Hepatocyte (in vitro differentiated cells): Measurements from ENCODE around the gene KPNA3.
"Not testable (repeated sequence)": the region's sequence is repeated elsewhere in the genome, so short reads cannot be mapped to it uniquely, and the experiment has no call there.

Experiments used
- EZH2 ChIP-seq: fragments of 200-600 bp; sonication (generic); IDR thresholded peaks from 2 replicates; pipeline ENCODE4 v1.6.1; 2016; ENCODE audit warnings: antibody characterized with exemption, mild to moderate bottlenecking, borderline replicate concordance
- TF ChIP-seq, protein P1 (sequence below): fragments of 200-600 bp; sonication (generic); IDR thresholded peaks from 2 replicates; pipeline ENCODE4 v1.5.1; 2016; ENCODE audit warnings: antibody characterized with exemption, mild to moderate bottlenecking; ENCODE audit not compliant: poor library complexity

DNA sequence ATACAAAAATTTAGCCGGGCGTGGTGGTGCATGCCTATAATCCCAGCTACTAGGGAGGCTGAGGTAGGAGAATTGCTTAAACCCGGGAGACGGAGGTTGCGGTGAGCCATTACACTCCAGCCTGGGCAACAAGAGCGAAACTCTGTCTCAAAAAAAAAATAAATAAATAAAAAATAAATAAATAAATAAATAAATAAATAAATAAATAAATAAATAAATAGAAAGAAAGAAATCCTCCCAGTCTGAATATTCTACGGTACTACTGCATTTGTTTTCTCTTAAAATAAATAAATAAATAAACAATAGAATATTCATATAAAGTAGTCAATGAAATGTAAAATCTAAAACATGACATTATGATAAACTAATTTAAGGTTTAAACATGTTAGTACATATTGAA lies 88.2 kb downstream of the KPNA3 start:
- TF ChIP-seq, protein P1, sequence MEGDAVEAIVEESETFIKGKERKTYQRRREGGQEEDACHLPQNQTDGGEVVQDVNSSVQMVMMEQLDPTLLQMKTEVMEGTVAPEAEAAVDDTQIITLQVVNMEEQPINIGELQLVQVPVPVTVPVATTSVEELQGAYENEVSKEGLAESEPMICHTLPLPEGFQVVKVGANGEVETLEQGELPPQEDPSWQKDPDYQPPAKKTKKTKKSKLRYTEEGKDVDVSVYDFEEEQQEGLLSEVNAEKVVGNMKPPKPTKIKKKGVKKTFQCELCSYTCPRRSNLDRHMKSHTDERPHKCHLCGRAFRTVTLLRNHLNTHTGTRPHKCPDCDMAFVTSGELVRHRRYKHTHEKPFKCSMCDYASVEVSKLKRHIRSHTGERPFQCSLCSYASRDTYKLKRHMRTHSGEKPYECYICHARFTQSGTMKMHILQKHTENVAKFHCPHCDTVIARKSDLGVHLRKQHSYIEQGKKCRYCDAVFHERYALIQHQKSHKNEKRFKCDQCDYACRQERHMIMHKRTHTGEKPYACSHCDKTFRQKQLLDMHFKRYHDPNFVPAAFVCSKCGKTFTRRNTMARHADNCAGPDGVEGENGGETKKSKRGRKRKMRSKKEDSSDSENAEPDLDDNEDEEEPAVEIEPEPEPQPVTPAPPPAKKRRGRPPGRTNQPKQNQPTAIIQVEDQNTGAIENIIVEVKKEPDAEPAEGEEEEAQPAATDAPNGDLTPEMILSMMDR = not testable (repeated sequence)
- not testable (repeated sequence) for TF ChIP-seq EZH2
